Retinal pigment epithelial cell (primary cell): ENCODE data around the gene PELI2.

Experiments used
- DNase-seq: peaks from one replicate; pipeline ENCODE4 v3.0.0-alpha.2; 2010; ENCODE audit warnings: low read depth
- H3K4me3 ChIP-seq: 2 replicates; pipeline ENCODE4 v1.5.1; 2011; ENCODE audit warnings: mild to moderate bottlenecking, low read length, control low read depth, moderate library complexity
- TF ChIP-seq, protein P1 (sequence below): conservative IDR thresholded peaks from 2 replicates; pipeline ENCODE4 v1.5.1; 2011; ENCODE audit warnings: low read depth, low read length, control low read depth, inconsistent platforms

PELI2 gene

DNA sequence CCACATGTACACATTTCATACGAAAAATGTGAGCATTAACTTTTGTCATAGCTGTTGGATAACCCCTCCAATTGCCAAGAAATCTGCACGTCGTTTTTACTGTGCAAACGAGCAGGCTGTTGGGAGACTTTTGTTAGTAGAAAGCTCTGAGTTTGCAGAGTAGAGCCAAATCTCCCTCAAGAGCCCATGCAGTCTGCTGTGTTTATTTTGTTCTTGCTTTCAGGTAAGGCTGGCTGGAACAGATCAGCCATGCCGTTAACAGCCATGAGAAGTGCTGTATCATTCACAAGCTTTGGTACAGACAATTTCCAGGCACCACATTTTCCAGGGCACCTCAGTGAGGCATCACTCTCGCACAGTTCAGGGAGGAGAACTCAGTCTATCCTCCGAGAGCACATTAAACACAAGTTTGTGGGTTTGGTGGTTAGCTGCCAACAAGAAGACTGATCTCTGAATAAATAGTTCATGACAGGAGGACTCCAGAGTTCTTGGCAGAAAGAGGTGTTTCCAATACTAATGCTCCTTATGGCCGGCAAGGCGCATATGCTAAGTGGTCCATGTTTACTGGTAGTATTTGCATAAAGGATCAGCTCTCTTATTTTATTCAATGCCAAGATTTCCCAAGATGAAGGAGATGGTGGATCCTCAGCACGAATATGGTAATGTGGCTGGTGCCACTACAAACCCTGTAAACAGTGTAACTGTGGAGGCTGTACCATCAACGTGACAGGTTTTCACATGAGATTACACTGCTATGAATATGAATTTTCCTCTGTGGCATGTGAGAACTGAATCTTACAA lies 30.3 kb upstream of the PELI2 start:
- peak; percentile 25 for DNase-seq
- H3K4me3 ChIP-seq = no peak overlapping the region
- TF ChIP-seq, protein P1, sequence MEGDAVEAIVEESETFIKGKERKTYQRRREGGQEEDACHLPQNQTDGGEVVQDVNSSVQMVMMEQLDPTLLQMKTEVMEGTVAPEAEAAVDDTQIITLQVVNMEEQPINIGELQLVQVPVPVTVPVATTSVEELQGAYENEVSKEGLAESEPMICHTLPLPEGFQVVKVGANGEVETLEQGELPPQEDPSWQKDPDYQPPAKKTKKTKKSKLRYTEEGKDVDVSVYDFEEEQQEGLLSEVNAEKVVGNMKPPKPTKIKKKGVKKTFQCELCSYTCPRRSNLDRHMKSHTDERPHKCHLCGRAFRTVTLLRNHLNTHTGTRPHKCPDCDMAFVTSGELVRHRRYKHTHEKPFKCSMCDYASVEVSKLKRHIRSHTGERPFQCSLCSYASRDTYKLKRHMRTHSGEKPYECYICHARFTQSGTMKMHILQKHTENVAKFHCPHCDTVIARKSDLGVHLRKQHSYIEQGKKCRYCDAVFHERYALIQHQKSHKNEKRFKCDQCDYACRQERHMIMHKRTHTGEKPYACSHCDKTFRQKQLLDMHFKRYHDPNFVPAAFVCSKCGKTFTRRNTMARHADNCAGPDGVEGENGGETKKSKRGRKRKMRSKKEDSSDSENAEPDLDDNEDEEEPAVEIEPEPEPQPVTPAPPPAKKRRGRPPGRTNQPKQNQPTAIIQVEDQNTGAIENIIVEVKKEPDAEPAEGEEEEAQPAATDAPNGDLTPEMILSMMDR = no peak

DNA sequence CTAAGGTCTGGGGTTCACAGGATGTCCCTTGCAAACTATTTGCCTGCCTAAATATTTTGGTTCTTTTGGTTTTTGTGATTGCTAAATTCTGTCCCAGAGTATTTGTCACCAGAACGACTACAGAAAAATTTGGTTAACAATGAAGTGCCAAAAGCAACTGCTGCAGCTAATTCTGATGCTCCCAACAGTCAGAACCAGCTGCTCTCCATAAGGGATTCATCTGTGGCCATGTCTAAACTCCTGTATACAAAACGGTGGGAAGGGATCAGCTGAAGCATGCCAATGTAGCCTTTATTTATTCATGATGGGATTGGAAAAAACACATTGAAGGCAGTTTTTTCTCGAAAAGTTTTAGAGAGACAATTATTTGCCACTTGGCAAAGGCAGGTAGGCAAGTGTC lies 29.3 kb upstream of the PELI2 start:
- DNase-seq = no peak
- no peak overlapping the region for H3K4me3 ChIP-seq
- TF ChIP-seq, protein P1 = no peak

DNA sequence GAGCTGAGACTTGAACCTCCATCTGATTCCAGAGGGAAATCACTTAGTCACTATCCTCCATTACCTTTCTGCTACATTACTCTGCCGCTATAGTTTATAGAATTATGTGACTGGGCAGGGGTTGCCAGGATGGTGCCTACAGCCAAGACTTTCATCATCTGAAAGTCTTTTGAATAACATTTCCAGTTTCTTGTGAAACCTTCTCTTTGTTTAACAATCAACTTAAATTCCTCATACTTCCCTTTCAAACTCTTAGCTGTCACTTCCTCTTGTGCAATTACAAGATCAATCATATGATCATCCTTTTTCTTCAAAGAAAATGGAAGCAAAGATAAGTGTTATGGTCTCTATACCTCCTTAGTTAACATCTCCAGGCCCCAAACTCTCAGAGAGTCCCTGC lies 25.4 kb upstream of the PELI2 start:
- no peak for DNase-seq
- no peak overlapping the region for H3K4me3 ChIP-seq
- TF ChIP-seq, protein P1 = no peak

DNA sequence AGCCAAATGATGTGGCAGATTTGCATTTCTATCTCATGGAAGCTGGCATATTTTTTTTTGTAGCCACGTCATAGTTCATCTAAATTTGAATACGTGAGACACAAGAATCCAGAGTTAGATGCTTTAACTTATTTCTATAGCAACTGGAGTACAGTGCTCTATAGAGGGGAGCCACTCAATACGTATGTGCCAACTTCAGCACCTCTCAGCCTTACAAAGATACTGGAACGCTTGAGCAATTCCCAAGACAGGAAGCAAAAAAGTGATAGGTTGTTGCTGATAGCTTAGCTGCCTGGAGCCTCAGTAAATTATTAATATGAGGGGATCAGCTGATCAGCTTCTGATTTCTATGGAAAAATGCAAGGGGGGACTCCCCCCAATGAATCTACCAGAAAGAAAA lies 24.1 kb upstream of the PELI2 start:
- TF ChIP-seq, protein P1 = no peak
- H3K4me3 ChIP-seq = no peak overlapping the region
- no peak for DNase-seq

DNA sequence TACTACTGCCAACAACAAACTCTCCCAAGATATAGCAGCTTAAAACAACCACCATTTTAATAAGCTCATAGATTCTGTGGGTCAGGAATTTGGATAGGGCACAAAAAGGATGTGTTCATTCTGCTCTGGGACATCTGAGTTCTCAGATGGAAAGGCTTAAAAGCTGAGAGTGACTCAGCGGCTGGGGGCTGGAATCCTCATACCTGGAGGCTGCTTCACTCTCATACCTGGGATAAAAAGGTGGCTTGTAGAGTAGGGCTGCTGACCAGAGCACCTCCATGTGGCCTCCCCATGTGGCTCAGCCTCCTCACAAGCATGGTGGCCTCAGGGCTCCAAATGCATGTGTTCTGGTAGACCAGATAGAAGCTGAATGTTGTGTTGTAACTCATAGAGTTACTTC lies 20.2 kb upstream of the PELI2 start:
- TF ChIP-seq, protein P1 = no peak

DNA sequence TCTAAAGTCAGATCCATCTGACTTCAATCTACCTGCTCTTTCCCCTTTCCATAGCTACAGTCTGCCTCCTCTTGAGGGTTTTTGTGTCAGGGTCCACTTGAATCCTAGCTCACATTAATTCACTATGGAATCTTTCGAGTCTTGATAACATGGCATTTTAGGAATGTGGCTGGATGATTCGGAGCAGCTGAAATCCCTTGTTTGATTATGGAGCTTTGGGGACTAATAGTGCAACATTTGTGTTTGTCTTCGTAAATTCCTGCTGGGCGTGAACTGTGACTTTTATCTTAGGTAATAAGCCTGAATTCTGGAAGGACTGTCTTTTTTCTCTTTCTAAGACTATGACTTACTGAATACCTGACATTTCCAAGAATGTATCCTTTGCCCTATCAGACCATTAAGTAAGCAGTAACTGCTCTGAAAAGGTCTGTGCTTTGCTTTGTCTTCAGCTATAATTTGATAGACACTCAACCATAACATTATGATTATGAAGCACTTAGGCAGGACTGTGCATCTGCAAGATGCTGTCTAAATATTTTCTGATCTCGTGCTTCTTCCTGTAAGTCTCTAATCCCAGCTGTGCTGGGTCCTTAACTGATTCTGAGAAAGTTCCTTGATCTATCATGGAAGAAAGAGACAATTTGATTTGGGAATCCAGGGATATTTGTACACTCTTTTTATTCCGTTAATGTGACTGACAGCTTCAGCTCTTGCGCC lies 19.0 kb upstream of the PELI2 start:
- no peak overlapping the region for H3K4me3 ChIP-seq
- TF ChIP-seq, protein P1 = no peak
- no peak for DNase-seq

More for the DNA sequence above, 20.2 kb upstream of the PELI2 start:
- H3K4me3 ChIP-seq = no peak overlapping the region
- DNase-seq = no peak

DNA sequence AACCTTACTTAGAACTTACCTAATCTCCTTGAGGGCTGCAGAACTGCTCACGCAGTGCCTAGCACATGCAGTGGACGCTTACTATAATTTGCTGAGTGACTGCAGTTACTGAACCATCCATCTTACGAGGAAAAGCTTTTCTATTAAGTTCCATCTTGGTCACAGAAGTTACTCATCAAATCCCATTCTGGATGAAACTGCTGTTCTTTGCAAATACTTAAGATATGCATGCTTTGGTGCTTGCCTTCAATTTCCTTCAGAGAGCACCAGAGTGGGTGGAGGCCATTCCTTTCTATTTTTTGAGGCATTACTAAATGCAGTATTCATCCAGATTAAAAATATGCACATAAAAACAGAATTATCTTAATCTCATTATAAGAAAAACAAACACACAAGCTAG lies 17.7 kb upstream of the PELI2 start:
- TF ChIP-seq, protein P1 = no peak
- no peak for DNase-seq
- H3K4me3 ChIP-seq = no peak overlapping the region
